H1 (cell line): ENCODE data around the gene ZNF845.
"Not testable (repeated sequence)": the region's sequence is repeated elsewhere in the genome, so short reads cannot be mapped to it uniquely, and the experiment has no call there.

Experiments
- CEBPB ChIP-seq: IDR thresholded peaks from 2 replicates; pipeline ENCODE4 v1.6.1; 2012; ENCODE audit warnings: low read depth, low read length
- JUN ChIP-seq: IDR thresholded peaks from 2 replicates; pipeline ENCODE4 v1.6.1; 2011; ENCODE audit warnings: low read depth, mild to moderate bottlenecking, improper control_type of control experiment, low read length
- TF ChIP-seq, protein P1 (sequence below), 3 experiments: IDR thresholded peaks; 1 replicate in 2 of 3; 2 replicates in 1 of 3; pipeline versions ENCODE4 v1.5.1 to v1.6.1; 2011; ENCODE audit warnings: low read length in 3 of 3, mild to moderate bottlenecking in 3 of 3, inconsistent platforms in 2 of 3, low read depth in 1 of 3, moderate library complexity in 1 of 3; ENCODE audit not compliant: insufficient read depth in 1 of 3; ENCODE audit errors: control extremely low read depth in 1 of 3

DNA sequence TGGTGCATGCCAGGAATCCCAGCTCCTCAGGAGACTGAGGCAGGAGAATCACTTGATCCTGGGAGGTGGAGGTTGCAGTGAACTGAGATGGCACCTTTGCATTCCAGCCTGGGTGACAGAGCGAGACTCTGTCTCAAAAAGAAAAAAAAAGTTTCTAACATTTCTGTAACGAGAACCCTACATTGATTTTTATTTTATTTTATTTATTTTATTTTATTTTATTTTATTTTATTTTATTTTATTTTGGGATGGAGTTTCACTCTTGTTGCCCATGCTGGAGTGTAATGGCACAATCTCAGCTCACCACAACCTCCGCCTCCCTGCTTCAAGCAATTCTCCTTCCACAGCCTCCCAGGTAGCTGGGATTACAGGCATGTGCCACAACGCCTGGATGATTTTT lies 10.9 kb downstream of the ZNF845 start:
- not testable (repeated sequence) for TF ChIP-seq CEBPB, JUN
- TF ChIP-seq, protein P1, sequence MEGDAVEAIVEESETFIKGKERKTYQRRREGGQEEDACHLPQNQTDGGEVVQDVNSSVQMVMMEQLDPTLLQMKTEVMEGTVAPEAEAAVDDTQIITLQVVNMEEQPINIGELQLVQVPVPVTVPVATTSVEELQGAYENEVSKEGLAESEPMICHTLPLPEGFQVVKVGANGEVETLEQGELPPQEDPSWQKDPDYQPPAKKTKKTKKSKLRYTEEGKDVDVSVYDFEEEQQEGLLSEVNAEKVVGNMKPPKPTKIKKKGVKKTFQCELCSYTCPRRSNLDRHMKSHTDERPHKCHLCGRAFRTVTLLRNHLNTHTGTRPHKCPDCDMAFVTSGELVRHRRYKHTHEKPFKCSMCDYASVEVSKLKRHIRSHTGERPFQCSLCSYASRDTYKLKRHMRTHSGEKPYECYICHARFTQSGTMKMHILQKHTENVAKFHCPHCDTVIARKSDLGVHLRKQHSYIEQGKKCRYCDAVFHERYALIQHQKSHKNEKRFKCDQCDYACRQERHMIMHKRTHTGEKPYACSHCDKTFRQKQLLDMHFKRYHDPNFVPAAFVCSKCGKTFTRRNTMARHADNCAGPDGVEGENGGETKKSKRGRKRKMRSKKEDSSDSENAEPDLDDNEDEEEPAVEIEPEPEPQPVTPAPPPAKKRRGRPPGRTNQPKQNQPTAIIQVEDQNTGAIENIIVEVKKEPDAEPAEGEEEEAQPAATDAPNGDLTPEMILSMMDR (IDR thresholded peaks at IDR 0.05; ENCODE audit: control extremely low read depth in 1 of 3, insufficient read depth in 1 of 3, low read depth in 1 of 3, low read length in 3 of 3): not testable (repeated sequence)
